Activated naive CD4-positive, alpha-beta T cell (primary cell): Measurements from ENCODE around the gene GGA3.
"Not testable (repeated sequence)": the region's sequence is repeated elsewhere in the genome, so short reads cannot be mapped to it uniquely, and the experiment has no call there.

Source experiments
- DNase-seq, 4 experiments: peaks; one replicate each; lab custom pipeline; 2025; lab: John Stamatoyannopoulos, UW

The GGA3 gene

DNA sequence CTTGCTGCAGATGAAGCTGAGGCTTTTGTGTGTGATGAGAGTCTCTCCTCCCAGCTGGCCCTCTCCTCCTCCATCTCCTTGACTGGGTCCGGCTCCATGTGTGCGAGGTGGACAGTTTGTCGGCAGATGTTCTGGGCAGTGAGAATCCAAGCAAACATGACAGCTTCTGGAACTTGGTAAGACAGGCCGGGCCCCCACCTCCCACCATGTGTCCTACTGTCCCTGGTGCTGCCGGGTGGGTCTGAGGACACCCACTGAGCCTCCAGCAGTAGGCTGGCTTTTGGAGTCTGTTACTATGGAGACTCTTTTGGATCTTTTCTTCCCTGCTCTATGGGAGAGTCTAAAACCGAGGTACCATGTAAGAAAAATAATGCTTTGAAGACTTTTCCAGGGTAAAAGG is 43.3 kb downstream of the GGA3 start:
- no peak for DNase-seq

DNA sequence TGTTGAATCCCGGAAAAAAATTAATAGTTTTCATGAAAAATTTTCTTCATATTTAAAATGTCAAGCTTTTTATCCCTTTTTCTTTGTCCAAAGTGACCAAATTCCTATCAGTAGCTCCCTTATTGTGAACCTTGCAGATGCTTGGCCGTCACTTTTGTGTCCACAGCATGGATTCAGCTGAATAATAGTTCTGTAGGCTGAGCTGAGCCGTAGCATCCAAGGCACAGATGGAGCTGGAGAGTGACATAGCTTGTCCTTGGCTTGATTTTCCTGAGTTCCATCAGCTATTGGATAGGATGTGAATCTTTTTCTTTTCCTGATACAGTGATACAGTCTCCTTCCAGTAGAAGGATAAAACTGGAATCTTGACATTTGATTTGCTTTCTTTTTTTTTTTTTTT is 52.3 kb downstream of the GGA3 start:
- no peak for DNase-seq

DNA sequence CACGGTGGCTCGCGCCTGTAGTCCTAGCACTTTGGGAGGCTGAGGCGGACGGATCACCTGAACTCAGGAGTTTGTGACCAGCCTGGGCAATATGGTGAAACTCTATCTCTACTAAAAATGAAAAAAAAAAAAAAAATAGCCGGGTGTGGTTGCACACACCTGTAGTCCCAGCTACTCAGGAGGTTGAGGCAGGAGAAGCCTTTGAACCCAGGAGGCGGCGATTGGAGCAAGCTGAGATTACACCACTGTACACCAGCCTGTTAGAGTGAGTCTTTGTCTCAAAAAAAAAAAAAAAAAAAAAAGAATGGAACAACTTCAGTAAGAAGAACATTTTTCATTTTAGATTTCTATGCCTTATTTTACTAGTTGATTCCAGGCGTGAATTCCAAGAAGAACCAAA is 53.2 kb downstream of the GGA3 start:
- no peak for DNase-seq

DNA sequence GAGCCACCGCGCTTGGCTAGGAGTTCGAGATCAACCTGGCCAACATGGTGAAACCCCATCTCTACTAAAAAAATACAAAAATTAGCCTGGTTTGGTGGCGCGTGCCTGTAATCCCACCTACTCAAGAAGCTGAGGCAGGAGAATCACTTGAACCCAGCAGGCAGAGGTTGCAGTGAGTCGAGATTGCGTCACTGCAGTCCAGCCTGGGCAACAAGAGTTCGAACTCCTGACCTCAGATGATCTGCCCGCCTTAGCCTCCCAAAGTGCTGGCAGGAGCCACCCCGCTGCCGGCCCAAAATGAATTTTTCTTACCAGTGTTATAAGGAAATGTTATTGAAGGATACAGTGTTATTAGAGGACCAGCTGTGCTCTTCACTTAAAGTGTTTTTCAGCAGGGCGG is 53.6 kb downstream of the GGA3 start:
- DNase-seq: no peak

DNA sequence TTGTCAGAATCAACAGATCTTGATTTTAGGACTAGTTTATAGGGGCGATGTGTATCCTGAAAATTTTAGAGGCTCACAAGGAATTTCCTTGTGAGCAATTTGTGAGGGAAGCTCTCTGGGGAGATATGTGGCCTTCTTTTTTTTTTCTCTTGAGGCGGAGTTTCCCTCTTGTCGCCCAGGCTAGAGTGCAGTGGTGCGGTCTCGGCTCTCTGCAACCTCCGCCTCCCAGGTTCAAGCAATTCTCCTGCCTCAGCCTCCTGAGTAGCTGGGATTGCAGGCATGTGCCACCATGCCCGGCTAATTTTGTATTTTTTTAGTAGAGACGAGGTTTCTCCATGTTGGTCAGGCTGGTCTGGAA is 54.4 kb downstream of the GGA3 start:
- DNase-seq: not testable (repeated sequence)

DNA sequence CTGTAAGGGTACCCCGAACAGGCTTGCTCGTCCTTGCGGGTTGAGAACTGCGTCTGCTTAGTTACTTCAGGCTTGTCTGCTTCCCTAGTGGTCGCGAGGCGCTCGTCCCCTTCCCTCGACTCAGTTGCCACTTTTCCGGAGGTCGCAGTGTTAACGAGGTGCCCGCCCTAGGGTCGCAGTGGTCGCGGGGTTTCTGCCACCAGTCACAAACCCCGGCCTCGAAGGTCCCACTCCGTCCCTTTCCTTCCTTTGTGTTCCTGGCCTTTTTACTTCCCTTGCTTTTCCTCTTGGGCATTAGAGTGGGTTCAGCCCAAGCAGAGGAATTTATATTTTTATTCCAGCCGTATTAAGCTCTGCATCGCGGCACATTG is 55.6 kb downstream of the GGA3 start:
- DNase-seq: no peak

DNA sequence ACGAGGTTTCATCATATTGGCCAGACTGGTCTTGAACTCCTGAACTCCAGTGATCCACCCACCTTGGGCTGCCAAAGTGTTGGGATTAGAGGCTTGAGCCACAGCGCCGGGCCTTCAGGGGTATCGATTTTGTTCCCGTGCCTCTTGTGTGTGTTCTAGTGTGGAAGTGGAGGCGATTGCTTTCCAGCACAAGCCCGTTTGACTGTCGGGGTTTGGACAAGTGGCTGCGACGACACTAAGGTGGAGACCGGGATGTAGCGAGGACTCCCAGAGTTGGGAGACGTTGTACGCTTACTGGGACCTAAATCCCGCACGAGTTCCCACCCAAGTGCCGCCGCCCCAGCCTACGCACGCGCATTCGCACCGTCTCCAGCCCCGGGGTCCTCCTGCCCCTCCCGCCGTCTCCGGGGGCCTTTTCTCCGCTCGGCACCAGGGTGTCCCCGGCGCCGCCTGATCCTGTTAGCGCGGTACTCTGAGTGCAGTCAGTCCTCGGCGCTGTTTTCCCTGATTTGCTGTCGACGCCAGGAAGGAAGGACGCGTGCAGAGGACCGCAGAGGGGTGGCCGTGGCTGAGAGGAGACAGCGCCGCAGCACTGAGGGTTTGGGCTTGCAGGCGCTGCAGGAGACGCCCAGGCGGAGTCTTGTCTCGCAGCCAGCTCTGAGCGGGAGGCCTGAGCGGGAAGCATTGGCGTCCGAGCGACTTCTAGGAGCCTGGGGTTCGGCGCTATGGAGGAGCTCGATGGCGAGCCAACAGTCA is 56.2 kb downstream of the GGA3 start, which contains the start of gene NUP85:
Gene NUP85, plus strand, starts transcription at position 643 of the 756 bp plus-strand sequence. Its CDS starts 83 bp downstream, at position 726.
- peak; percentile 84 to 91 (median 87) for DNase-seq

DNA sequence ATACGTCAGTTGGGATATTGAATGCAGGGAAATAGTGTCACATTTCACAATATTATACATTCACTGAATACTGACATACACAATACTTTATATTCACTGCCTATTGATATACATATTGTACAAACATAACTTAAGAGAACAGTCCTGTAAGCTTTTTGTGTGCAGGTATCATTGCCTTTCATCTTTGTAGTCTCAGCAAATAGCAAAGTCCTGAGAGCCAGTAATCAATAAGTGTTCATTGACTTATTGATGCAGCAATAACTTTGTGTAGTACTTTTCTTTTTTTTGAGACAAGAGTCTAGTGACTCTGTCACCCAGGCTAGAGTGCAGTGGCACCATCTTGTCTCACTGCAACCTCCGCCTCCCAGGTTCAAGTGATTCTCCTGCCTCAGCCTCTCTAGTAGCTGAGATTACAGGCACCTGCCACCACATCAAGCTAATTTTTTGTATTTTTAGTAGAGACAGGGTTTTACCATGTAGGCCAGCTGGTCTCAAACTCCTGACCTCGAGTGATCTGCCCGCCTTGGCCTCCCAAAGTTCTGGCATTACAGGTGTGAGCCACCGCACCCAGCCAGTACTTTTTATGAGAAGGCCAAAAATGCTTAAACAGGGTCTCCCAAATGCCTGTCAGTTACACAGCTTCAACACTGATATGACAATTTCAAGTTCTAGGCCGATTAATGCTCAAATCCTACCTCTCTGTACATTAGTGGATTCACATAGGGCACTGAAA is 61.4 kb downstream of the GGA3 start:
- DNase-seq: no peak

DNA sequence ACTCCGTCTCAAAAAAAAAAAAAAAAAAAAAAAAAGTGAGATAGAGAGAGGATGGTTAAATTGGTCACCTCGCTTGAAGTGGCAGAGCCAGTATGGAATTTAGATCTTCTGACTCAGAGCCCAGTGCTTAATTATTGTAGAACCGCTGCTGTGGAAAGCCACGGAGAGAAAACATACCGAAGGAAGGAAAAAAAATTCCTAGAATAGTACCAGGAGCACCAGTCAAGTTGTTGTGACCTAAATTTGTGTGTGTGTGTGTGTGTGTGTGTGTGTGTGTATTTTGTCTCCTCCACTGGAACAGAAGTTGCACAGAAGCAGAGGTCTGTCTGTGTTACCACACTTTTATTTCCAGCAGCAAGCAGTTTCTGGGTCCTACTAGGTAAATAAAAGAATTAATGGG is 66.5 kb downstream of the GGA3 start:
- DNase-seq: no peak

DNA sequence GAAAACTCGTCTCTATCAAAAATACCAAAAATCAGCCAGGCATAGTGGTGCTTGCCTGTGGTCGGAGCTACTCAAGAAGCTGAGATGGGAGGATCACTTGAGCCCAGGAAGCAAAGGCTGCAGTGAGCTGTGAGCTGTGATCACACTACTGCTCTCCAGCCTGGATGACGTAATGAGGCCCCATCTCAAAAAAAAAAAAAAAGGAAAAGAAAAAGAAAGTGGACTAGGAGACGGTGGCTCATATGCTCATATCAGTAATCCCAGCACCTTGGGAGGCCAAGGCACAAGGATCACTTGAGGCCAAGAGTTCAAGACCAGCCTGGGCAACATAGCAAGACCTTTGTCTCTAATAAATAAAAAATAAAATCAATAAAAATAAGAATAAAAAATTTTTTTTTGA is 69.8 kb downstream of the GGA3 start:
- no peak for DNase-seq

DNA sequence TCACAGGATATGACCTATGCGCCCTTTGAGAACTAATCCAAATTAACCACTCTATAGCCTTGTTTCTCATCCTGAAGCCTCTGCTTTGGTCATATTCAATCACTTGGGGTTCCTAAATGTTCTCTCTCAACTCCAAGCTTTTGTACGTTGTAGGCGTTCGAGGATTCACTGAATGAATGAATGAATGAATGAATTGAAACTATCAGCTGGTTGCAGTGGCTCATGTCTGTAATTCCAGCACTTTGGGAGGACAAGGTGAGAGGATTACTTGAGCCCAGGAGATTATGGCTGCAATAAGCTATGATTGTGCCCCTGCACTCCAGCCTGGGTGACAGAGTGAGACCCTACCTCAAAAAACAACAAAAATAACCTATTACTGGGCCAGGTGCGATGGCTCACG is 72.8 kb downstream of the GGA3 start:
- DNase-seq: no peak
